Right lobe of liver (tissue), 6 donors: ENCODE measurements around the gene NAXD. TPM values are rescaled to one million over a fixed set of nuclear protein-coding genes. Genes with fewer than 3 reads are reported as not detected.

Experiments
- ATAC-seq, 4 donors: fragments of 200-7000 bp; cut with Tn5 transposase; one replicate each; pipeline ENCODE4 v1.9.1; 2020; ENCODE audit warnings: mild to moderate bottlenecking in 4 of 4, moderate library complexity in 4 of 4
- DNase-seq, 3 donors: peaks; one replicate each; pipeline ENCODE4 v3.0.0-alpha.2; 2020
- H3K27ac ChIP-seq, 3 donors: fragments of 200-600 bp; one replicate each; pipeline ENCODE4 v1.8.0; 2022
- H3K27me3 ChIP-seq, 2 donors: fragments of 200-600 bp; one replicate each; pipeline ENCODE4 v1.8.0; 2022
- H3K36me3 ChIP-seq, 4 donors: fragments of 200-600 bp; sonication (generic) in 1 of 4; one replicate each; pipeline versions ENCODE4 v1.5.1 to v1.8.0; 2017 to 2022; ENCODE audit warnings: control low read depth in 1 of 4
- H3K4me1 ChIP-seq, 4 donors: fragments of 200-600 bp; sonication (generic) in 1 of 4; one replicate each; pipeline versions ENCODE4 v1.5.1 to v1.8.0; 2017 to 2022; ENCODE audit warnings: control low read depth in 1 of 4
- H3K4me3 ChIP-seq, 3 donors: fragments of 200-600 bp; one replicate each; pipeline ENCODE4 v1.8.0; 2022
- H3K9me3 ChIP-seq, 4 donors: fragments of 200-600 bp; sonication (generic) in 1 of 4; one replicate each; pipeline versions ENCODE4 v1.5.1 to v1.8.0; 2017 to 2022; ENCODE audit warnings: control low read depth in 1 of 4
- POLR2A ChIP-seq: fragments of 450-650 bp; IDR thresholded peaks from one replicate; pipeline ENCODE4 v1.6.1; 2017; ENCODE audit warnings: antibody characterized with exemption, mild to moderate bottlenecking
- WGBS: methylation state at CpG from one replicate; pipeline ENCODE4 v1.1.6; 2018; ENCODE audit warnings: low coverage, low lambda C conversion rate; ENCODE audit not compliant: insufficient coverage; ENCODE audit errors: missing lambda C conversion rate; 5-methylcytosine and 5-hydroxymethylcytosine counted together
- intact Hi-C, 2 donors: fragments of 100-400 bp; cut with DNase I; formaldehyde crosslinking; loops; one replicate each; pipeline versions ENCODE4 v1.11.2 to v1.14.1; 2022
- total RNA-seq, 6 experiments: library from RNA; depleted of rRNA in 2 of 6; stranded (reverse); fragments of >200 nt in 2 of 6; fragmentation: NEBNext Ultra II Directional in 3 of 6; extraction: Animal tissue kit (Norgen Biotek cat#: 25700) in 3 of 6; gene quantifications; one replicate each; pipeline versions ENCODE4 v1.1.0 to v1.2.4, GENCODE V29; 2016 to 2023
- TF ChIP-seq, protein P1 (sequence below), 4 donors: fragments of 200-600 bp in 3 of 4; fragments of 450-650 bp in 1 of 4; IDR thresholded peaks; one replicate each; pipeline versions ENCODE4 v1.5.1 to v1.8.0; 2016 to 2022; ENCODE audit warnings: antibody characterized with exemption in 4 of 4, mild to moderate bottlenecking in 2 of 4
- donor health status: DM: no; HTN: yes; CAD: no.
- donor health status: DM: no; HTN: no; CAD: no.
- donor health status: DM: no; HTN: no; CAD: no.
- donor health status: DM: no; HTN: yes; CAD: no.
- donor health status: DM: no; HTN: yes; CAD: no.

Gene NAXD
- total RNA-seq, 6 experiments from 2014 or later, result 24.2 to 41.9 (median 29.9) TPM

DNA sequence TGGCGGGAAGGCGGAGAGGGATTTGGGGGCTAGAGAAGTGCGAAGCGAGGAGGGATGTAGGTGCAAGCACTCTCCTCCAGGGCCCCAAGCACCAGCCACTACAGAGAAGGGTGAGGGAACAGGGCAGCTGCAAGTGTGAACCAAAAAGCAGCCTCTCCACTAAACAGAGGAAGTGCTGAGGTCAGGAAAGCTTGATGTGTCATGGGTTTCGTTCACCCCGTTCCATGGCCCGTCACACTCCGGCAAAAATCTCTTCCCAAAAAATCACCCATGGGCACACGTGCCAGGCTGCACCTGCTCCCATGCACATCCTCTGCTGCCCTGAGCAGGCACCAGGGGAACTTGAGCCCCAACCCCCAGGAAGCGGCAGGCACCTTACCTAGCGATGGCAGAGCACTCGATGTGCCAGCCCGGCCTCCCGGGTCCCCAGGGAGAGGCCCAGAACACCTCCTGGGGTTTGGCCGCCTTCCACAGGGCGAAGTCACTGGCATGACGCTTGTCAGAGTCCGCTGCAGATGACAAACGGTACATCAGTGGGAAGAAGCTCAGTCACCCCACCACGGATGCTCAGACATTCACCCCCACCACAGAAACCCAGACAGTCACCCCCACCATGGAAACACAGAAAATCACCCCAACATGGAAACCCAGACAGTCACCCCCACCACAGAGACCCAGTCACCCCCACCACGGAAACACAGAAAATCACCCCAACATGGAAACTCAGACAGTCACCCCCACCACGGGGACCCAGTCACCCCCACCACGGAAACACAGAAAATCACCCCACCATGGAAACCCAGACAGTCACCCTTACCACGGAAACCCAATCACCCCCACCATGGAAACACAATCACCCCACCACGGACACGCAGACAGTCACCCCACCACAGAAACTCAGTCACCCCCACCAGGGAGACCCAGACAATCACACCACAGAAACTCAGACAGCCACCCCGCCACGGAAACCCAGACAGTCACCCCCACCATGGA, 61.5 kb downstream of the NAXD start:
- intact Hi-C loops, result no loop called here
- WGBS, result 87% methylated on average over 5 of the region's 28 CpGs
- ATAC-seq (peak; percentile 45 to 84 (median 74)), DNase-seq (no peak)
- Histone ChIP-seq H3K27ac (no peak overlapping the region), H3K36me3 (peaks cover 0 to 25% (median 1%) of the 10 kb centered on the region in 4 donors), H3K9me3 (no peaks in the 10 kb centered on the region), H3K4me1 (no peaks in the 10 kb centered on the region), H3K4me3 (no peak overlapping the region), H3K27me3 (no peaks in the 10 kb centered on the region)
- TF ChIP-seq, protein P1, sequence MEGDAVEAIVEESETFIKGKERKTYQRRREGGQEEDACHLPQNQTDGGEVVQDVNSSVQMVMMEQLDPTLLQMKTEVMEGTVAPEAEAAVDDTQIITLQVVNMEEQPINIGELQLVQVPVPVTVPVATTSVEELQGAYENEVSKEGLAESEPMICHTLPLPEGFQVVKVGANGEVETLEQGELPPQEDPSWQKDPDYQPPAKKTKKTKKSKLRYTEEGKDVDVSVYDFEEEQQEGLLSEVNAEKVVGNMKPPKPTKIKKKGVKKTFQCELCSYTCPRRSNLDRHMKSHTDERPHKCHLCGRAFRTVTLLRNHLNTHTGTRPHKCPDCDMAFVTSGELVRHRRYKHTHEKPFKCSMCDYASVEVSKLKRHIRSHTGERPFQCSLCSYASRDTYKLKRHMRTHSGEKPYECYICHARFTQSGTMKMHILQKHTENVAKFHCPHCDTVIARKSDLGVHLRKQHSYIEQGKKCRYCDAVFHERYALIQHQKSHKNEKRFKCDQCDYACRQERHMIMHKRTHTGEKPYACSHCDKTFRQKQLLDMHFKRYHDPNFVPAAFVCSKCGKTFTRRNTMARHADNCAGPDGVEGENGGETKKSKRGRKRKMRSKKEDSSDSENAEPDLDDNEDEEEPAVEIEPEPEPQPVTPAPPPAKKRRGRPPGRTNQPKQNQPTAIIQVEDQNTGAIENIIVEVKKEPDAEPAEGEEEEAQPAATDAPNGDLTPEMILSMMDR (IDR thresholded peaks at IDR 0.05), result no peak
- TF ChIP-seq POLR2A, result no peak

GRCh38 chr13:110677731-110678545, 62.6 kb downstream of the NAXD start:
- Histone ChIP-seq H3K4me1 (peaks cover 0 to 2% (median under 1%) of the 10 kb centered on the region in 4 donors), H3K27ac (no peak overlapping the region), H3K4me3 (no peak overlapping the region), H3K36me3 (peaks cover 0 to 33% (median 6%) of the 10 kb centered on the region in 4 donors), H3K27me3 (no peaks in the 10 kb centered on the region), H3K9me3 (no peaks in the 10 kb centered on the region)
- intact Hi-C loops, result no loop called here
- DNase-seq (no peak), ATAC-seq (peak in 1 of 4 donors; percentile 18)
- WGBS, result 84% methylated on average over 17 of the region's 28 CpGs
- TF ChIP-seq POLR2A, result no peak
- TF ChIP-seq, protein P1 (IDR thresholded peaks at IDR 0.05), result no peak

GRCh38 chr13:110680852-110681251, 65.5 kb downstream of the NAXD start:
- WGBS, result 80% methylated on average over 1 of the region's 7 CpGs
- no peaks in the 10 kb centered on the region for H3K27me3 ChIP-seq
- H3K9me3 ChIP-seq, result no peaks in the 10 kb centered on the region
- ATAC-seq (peak in 3 of 4 donors; percentile 20 to 48 (median 27)), DNase-seq (no peak)
- peaks cover 0 to 31% (median 6%) of the 10 kb centered on the region in 4 donors for H3K36me3 ChIP-seq
- no peak overlapping the region for H3K27ac ChIP-seq
- peaks cover 0 to 26% (median 11%) of the 10 kb centered on the region in 4 donors for H3K4me1 ChIP-seq
- TF ChIP-seq, protein P1 (IDR thresholded peaks at IDR 0.05), result peak; percentile 22 to 40 (median 35)
- TF ChIP-seq POLR2A, result no peak
- H3K4me3 ChIP-seq, result no peak overlapping the region
- intact Hi-C loops, result loop anchor here in 1 of 2 donors (10.0 kb wide), 1 partner anchor 134 kb away; no protein-coding TSS in a partner anchor

- H3K4me3 ChIP-seq, result no peak overlapping the region
- no peak overlapping the region for H3K27ac ChIP-seq
- peaks cover 0 to 26% (median 11%) of the 10 kb centered on the region in 4 donors for H3K4me1 ChIP-seq
- H3K36me3 ChIP-seq, result peaks cover 0 to 25% (median 6%) of the 10 kb centered on the region in 4 donors
- WGBS, result 86% methylated on average over 12 of the region's 15 CpGs
- no peaks in the 10 kb centered on the region for H3K27me3 ChIP-seq
- DNase-seq (no peak), ATAC-seq (no peak)
- TF ChIP-seq POLR2A, result no peak
- TF ChIP-seq, protein P1 (IDR thresholded peaks at IDR 0.05), result no peak
- H3K9me3 ChIP-seq, result no peaks in the 10 kb centered on the region
- intact Hi-C loops, result loop anchor here in 1 of 2 donors (10.0 kb wide), 1 partner anchor 133 kb away; no protein-coding TSS in a partner anchor
Measured at GRCh38 chr13:110681868-110682550, 66.7 kb downstream of the NAXD start.
